Activated CD4-positive, CD25-positive, alpha-beta regulatory T cell treated with anti-CD3 and anti-CD28 coated beads, Interleukin-2, amount 50 U/mL, for 24 hours (primary cell): ENCODE measurements around the gene SPATA4.

Experiments used
- ATAC-seq, 2 donors: fragments of 150-1000 bp; cut with Tn5 transposase; one replicate each; pipeline ENCODE4 v1.10.0; 2021; ENCODE audit warnings: mild to moderate bottlenecking in 1 of 2, moderate library complexity in 1 of 2

Gene SPATA4

DNA sequence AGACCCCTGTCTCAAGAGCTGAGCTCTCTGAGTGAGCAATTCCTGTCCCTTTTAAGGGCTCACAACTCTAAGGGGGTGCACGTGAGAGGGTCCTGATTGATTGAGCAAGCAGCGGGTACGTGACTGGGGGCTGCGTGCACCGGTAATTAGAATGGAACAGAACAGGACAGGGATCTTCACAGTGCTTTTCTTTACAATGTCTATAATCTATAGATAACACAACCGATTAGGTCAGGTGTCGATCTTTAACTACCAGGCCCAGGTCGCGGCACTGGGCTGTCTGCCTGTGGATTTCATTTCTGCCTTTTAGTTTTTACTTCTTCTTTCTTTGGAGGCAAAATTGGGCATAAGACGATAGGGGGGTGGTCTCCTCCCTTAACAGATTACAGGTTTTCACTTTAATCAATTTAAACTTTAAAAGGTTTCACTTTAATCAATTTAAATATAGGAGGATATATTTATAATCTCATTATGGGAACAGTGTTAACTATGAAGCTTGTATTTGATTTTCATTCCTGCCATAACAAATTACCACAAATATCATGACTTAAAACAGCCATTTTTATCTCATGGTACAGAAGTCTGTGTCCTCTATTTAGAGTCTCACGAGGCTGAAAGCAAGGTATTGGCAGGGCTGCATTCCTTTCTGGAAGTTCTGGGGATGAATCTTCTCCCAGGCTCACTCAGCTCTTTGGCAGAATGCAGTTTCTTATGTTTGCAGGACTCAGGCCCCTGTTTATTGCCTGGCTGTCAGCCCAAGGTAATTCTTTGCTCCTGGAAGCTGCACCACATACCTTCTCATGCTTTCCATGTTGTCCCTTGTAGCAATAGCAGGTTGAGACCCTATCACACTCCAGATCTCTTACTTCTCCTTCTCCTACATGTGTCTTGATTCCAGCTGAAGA lies 5.2 kb downstream of the SPATA4 start:
- no peak for ATAC-seq

- no peak for ATAC-seq
Measured at GRCh38 chr4:176188654-176189053, 6.7 kb downstream of the SPATA4 start.

GRCh38 chr4:176187624-176188023 lies 7.8 kb downstream of the SPATA4 start:
- peak; percentile 95 to 98 for ATAC-seq

- ATAC-seq, result no peak
Measured at GRCh38 chr4:176186671-176187395, 8.6 kb downstream of the SPATA4 start.

GRCh38 chr4:176186067-176186466 lies 9.3 kb downstream of the SPATA4 start:
- ATAC-seq, result no peak

- ATAC-seq, result no peak
Measured at GRCh38 chr4:176185051-176185450, 10.3 kb downstream of the SPATA4 start.

GRCh38 chr4:176163041-176163440 lies 32.3 kb downstream of the SPATA4 start:
- ATAC-seq, result no peak

GRCh38 chr4:176156656-176157055 lies 38.7 kb downstream of the SPATA4 start:
- no peak for ATAC-seq

DNA sequence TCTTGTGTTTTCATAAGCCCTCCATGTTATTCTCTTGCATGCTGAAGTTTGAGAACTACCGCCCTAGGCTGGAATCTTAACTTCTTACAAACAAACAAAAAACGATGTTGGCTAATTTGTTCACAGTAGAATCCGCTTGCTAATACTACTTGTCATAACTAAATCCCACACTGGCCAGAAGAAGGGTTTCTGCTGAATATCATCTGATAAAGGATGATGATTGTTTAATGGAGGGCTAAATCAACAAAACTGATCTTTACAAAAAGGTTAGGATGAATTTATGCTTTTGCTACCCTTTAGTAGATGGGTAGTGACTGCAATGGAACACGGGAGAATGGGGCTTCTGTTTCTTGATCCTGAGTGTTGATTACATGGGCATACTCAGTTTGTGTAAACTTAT lies 42.3 kb downstream of the SPATA4 start:
- ATAC-seq, result no peak

- ATAC-seq, result no peak
Measured at GRCh38 chr4:176150704-176151103, 44.7 kb downstream of the SPATA4 start.

DNA sequence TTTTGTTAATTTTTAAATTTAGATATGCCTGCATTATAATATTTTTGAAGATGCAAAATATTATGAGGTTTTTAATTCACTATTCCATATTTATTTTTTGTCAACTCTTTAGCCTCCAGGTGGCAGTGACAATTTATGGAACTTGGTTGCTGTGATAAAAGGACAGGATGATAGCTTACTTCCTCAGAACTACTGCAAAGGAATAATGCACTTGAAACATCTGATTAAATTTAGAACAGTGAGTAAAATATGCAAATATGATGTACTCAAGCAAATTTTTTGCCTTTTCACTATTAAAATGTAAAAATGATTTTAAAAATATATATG lies 45.1 kb downstream of the SPATA4 start:
- ATAC-seq, result peak in 1 of 2 donors; percentile 21

- peak in 1 of 2 donors; percentile 45 for ATAC-seq
Measured at GRCh38 chr4:176149680-176150355, 45.6 kb downstream of the SPATA4 start.

DNA sequence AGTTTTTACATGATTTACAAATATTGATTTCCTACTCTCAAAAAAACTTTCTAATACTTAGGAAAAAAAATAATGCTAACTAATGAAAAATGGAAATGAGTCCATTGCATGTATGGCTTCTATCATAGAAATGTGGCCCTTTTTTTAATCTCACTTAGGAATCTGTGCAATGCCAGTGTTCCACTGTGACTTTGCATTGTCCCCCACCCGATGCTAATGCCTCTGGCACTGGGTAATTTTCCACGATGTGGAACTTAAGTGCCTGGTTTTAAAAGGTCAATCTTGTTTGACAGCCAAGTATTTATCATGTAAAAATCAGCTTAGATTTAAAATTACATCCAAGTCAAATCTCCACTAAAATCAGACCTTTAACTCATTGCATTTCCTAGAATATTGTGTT lies 53.1 kb downstream of the SPATA4 start:
- ATAC-seq, result no peak

- no peak for ATAC-seq
Measured at GRCh38 chr4:176139518-176139917, 55.9 kb downstream of the SPATA4 start.

- ATAC-seq, result no peak
Measured at GRCh38 chr4:176137631-176138030, 57.8 kb downstream of the SPATA4 start.

GRCh38 chr4:176134670-176135069 lies 60.7 kb downstream of the SPATA4 start:
- ATAC-seq, result no peak
